Posterior vena cava (tissue), 2 donors: Measurements from ENCODE around the gene CBX8. TPM values are rescaled to one million over a fixed set of nuclear protein-coding genes. Genes with fewer than 3 reads are reported as not detected.
A peak's percentile ranks its signal among the peaks of the same experiment; 100 is the strongest.

Experiments
- DNase-seq: peaks from one replicate; pipeline ENCODE4 v3.0.0-alpha.2; 2020; ENCODE audit warnings: low spot score
- intact Hi-C, 2 donors: fragments of 100-400 bp; cut with DNase I; formaldehyde crosslinking; loops; one replicate each; pipeline versions ENCODE4 v1.14.1 to v1.14.2; 2022 to 2023
- total RNA-seq, 2 donors: library from RNA; stranded (reverse); fragmentation: NEBNext Ultra II Directional; extraction: Animal tissue kit (Norgen Biotek cat#: 25700); gene quantifications; one replicate each; pipeline ENCODE4 v1.2.1, GENCODE V29; 2021
- donor health status: DM: yes; HTN: yes; CAD: no.
- donor health status: DM: yes; HTN: yes; CAD: no.

Gene CBX8
- total RNA-seq, 2 donors from 2014 or later: 4.4 to 5.1 TPM

- intact Hi-C loops: loop anchor here (10.0 kb wide), 2 partner anchors 236 to 246 kb away; no protein-coding TSS in a partner anchor
- DNase-seq: no peak
These were observed 47.6 kb downstream of the CBX8 start for GRCh38 chr17:79749156-79749815.

- intact Hi-C loops: loop anchor here (10.0 kb wide), 2 partner anchors 236 to 246 kb away; no protein-coding TSS in a partner anchor
- DNase-seq: peak; percentile 53
These were observed 48.4 kb downstream of the CBX8 start for GRCh38 chr17:79748295-79749099.

GRCh38 chr17:79747508-79748294, 49.2 kb downstream of the CBX8 start:
- intact Hi-C loops: loop anchor here (10.0 kb wide), 2 partner anchors 237 to 247 kb away; no protein-coding TSS in a partner anchor
- no peak for DNase-seq

GRCh38 chr17:79746889-79747507, 49.9 kb downstream of the CBX8 start:
- intact Hi-C loops: loop anchor here (10.0 kb wide), 2 partner anchors 238 to 248 kb away; no protein-coding TSS in a partner anchor
- DNase-seq: no peak

- no peak for DNase-seq
- intact Hi-C loops: loop anchor here (10.0 kb wide), 2 partner anchors 239 to 249 kb away; no protein-coding TSS in a partner anchor
These were observed 51.2 kb downstream of the CBX8 start for GRCh38 chr17:79745641-79746105.

- intact Hi-C loops: loop anchor here (10.0 kb wide), 2 partner anchors 241 to 251 kb away; no protein-coding TSS in a partner anchor
- DNase-seq: no peak
These were observed 53.3 kb downstream of the CBX8 start for GRCh38 chr17:79743614-79744013.

GRCh38 chr17:79742951-79743476, 53.9 kb downstream of the CBX8 start:
- intact Hi-C loops: loop anchor here (10.0 kb wide), 2 partner anchors 242 to 252 kb away; no protein-coding TSS in a partner anchor
- DNase-seq: no peak

- intact Hi-C loops: loop anchor here (10.0 kb wide), 2 partner anchors 242 to 252 kb away; no protein-coding TSS in a partner anchor
- DNase-seq: no peak
These were observed 54.3 kb downstream of the CBX8 start for GRCh38 chr17:79742589-79742918.

Other genes with a start within 250 kb of the CBX8 start
- 10 to 100 TPM in 1 of 2 donors, 1 to 10 TPM in 1; 7.1 to 21.6 TPM for gene RBFOX3, start 186.0 kb downstream of the CBX8 start, total RNA-seq
- not detected for gene ENPP7, start 66.1 kb downstream of the CBX8 start, total RNA-seq
- gene CBX2, start 18.9 kb downstream of the CBX8 start, total RNA-seq: 1 to 10 TPM; 1.6 to 1.8 TPM
- 10 to 100 TPM; 11.5 to 14.4 TPM for gene CBX4, start 42.4 kb upstream of the CBX8 start, total RNA-seq
- gene TBC1D16, start 238.8 kb upstream of the CBX8 start, total RNA-seq: 10 to 100 TPM; 38.9 to 57.9 TPM
- gene CCDC40, start 239.6 kb upstream of the CBX8 start, total RNA-seq: 10 to 100 TPM in 1 of 2 donors, 1 to 10 TPM in 1; 6.2 to 10.4 TPM